Central memory CD8-positive, alpha-beta T cell (primary cell): ENCODE results near the gene SPATS2L.
"Not testable (repeated sequence)": the region's sequence is repeated elsewhere in the genome, so short reads cannot be mapped to it uniquely, and the experiment has no call there.

Experiments used
- ATAC-seq: fragments of 150-1000 bp; cut with Tn5 transposase; replicated peaks from 2 replicates; pipeline ENCODE4 v1.10.0; 2022; ENCODE audit warnings: mild to moderate bottlenecking, moderate FRiP score, moderate number of reproducible peaks; ENCODE audit not compliant: poor library complexity, severe bottlenecking; ENCODE audit errors: extremely low read depth
- DNase-seq, 2 donors: peaks; one replicate each; pipeline ENCODE4 v3.0.0; 2021; ENCODE audit warnings: low spot score in 2 of 2
- H3K27ac Mint-ChIP-seq: one replicate; pipeline ENCODE4 v1.8.0; 2022; ENCODE audit warnings: low read depth, mild to moderate bottlenecking, moderate library complexity, mixed read lengths
- H3K27me3 Mint-ChIP-seq: one replicate; pipeline ENCODE4 v1.8.0; 2022; ENCODE audit warnings: mixed read lengths
- H3K36me3 Mint-ChIP-seq: one replicate; pipeline ENCODE4 v1.8.0; 2022; ENCODE audit warnings: mild to moderate bottlenecking, moderate library complexity, mixed read lengths; ENCODE audit not compliant: insufficient read depth
- H3K4me1 Mint-ChIP-seq: one replicate; pipeline ENCODE4 v1.8.0; 2022; ENCODE audit warnings: mixed read lengths
- H3K4me3 Mint-ChIP-seq: one replicate; pipeline ENCODE4 v1.8.0; 2022; ENCODE audit warnings: mild to moderate bottlenecking, moderate library complexity, mixed read lengths
- H3K9me3 Mint-ChIP-seq: one replicate; pipeline ENCODE4 v1.8.0; 2022; ENCODE audit warnings: mixed read lengths

The SPATS2L gene

DNA sequence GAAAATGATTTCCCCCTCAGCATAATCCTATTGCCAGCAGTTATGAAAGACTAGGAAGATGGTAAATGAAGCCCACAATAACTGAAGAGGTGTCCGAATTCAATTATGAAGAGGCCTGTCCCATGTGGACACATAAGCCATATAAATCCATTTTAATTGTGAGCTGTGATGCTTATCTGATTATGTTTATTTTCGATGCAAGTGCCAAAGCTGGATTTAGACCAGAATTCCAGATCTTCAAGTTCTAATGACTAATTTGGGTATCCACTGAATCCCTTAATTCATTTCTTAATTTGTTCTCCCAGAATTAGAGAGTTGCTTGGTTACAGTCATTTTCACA, 24.5 kb downstream of the SPATS2L start:
- no peaks in the 10 kb centered on the region for H3K4me1 Mint-ChIP-seq
- H3K9me3 Mint-ChIP-seq: no peaks in the 10 kb centered on the region
- H3K36me3 Mint-ChIP-seq: peaks cover 2% of the 10 kb centered on the region
- no peaks in the 10 kb centered on the region for H3K27me3 Mint-ChIP-seq
- no peak for ATAC-seq
- no peak overlapping the region for H3K27ac Mint-ChIP-seq
- no peak overlapping the region for H3K4me3 Mint-ChIP-seq
- no peak for DNase-seq

DNA sequence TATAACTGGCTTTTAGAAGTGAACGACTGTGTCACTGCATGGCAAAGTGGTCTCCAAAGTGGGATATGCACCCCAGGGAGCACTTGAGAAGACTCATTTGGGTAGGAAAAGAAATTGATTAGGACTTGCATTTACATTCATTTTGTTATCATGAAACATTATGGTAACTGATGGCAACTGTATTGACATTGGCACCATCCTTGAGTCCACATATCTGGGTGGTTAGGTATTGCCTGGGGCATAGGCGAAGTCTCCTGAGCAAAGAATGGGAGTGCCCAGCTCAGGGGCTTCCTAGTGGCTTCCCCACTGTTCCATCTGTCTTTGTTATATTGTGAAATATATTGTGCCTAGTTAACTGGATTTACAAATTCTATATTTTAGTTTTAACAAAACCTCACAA, 29.2 kb downstream of the SPATS2L start:
- no peak for DNase-seq
- no peak for ATAC-seq
- H3K4me1 Mint-ChIP-seq: no peaks in the 10 kb centered on the region
- H3K27me3 Mint-ChIP-seq: no peaks in the 10 kb centered on the region
- H3K4me3 Mint-ChIP-seq: no peak overlapping the region
- H3K9me3 Mint-ChIP-seq: no peaks in the 10 kb centered on the region
- H3K27ac Mint-ChIP-seq: no peak overlapping the region
- no peaks in the 10 kb centered on the region for H3K36me3 Mint-ChIP-seq

DNA sequence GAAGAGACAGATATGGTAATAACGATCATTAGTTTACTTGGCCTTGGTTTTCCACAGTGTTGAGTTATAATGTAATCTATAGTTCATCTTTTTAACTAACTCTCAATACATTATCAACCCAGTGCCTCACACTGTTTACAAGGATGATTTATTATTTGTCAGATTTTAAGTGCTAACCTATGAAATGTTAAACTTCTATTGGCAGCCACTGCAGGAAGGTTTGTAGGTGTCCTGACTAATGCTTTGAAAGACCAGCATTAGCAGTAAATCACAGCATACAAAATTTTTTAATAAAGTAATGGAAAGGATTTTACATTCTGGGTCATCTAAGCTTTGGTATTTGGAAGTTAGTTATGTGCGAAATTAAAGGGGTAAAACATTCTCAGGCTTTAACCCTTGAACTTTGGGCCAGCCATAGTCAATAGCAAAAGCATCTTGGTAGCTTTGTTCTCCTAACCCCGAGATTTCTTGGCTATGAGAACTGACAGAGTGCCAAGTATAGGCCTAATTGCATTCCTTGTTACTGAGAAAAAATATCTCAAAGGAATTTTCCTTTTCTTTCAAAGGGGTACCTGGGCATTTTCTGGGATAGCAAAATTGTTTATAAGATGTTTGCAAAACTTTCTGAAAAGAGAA, 30.6 kb downstream of the SPATS2L start:
- Mint-ChIP-seq H3K27ac (no peak overlapping the region), H3K4me1 (no peaks in the 10 kb centered on the region), H3K4me3 (no peak overlapping the region), H3K36me3 (no peaks in the 10 kb centered on the region), H3K27me3 (no peaks in the 10 kb centered on the region), H3K9me3 (no peaks in the 10 kb centered on the region)
- ATAC-seq: no peak
- DNase-seq: no peak

DNA sequence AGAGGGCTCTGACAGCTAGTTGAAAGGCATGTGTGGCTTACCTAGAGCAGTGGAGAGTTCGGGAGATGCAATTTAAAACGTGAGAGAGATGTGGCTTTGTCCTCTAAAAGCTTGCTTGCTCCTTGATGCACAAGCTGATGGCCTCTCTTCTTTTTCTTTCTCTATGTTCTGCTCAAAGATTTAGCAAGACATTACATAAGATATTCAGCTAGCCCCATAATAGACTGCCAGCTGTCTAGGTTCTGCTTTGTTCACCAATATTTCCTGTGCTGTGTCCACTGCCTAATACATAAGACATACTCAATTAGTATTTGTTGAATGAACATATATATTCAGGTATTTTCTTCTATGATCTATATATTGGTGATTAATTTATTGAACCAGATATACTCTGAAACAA, 31.1 kb downstream of the SPATS2L start:
- no peaks in the 10 kb centered on the region for H3K4me1 Mint-ChIP-seq
- no peaks in the 10 kb centered on the region for H3K9me3 Mint-ChIP-seq
- DNase-seq: no peak
- no peak overlapping the region for H3K4me3 Mint-ChIP-seq
- ATAC-seq: no peak
- no peaks in the 10 kb centered on the region for H3K27me3 Mint-ChIP-seq
- no peak overlapping the region for H3K27ac Mint-ChIP-seq
- no peaks in the 10 kb centered on the region for H3K36me3 Mint-ChIP-seq

DNA sequence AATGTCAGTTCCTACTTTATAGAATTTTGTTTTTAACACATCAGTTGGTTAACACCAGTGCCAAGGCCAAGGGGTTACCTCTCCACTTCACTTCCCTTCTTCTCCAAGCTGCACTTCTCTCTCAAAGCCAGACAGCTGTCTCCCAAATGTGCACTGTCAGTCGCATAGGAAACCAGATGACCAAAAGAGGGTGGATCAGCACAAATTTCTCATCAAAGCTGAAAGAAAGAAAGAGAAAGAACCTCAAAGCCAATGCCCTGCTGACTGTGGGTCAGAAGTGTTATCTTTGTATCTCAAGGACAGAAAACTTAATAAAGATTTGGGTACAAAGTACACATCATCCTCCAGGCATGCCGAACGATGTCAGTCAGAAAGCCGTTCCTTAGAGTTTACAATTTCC, 32.2 kb downstream of the SPATS2L start:
- Mint-ChIP-seq H3K27me3 (no peaks in the 10 kb centered on the region), H3K27ac (no peak overlapping the region), H3K4me1 (no peaks in the 10 kb centered on the region), H3K4me3 (no peak overlapping the region), H3K36me3 (no peaks in the 10 kb centered on the region), H3K9me3 (no peaks in the 10 kb centered on the region)
- DNase-seq (no peak), ATAC-seq (no peak)

DNA sequence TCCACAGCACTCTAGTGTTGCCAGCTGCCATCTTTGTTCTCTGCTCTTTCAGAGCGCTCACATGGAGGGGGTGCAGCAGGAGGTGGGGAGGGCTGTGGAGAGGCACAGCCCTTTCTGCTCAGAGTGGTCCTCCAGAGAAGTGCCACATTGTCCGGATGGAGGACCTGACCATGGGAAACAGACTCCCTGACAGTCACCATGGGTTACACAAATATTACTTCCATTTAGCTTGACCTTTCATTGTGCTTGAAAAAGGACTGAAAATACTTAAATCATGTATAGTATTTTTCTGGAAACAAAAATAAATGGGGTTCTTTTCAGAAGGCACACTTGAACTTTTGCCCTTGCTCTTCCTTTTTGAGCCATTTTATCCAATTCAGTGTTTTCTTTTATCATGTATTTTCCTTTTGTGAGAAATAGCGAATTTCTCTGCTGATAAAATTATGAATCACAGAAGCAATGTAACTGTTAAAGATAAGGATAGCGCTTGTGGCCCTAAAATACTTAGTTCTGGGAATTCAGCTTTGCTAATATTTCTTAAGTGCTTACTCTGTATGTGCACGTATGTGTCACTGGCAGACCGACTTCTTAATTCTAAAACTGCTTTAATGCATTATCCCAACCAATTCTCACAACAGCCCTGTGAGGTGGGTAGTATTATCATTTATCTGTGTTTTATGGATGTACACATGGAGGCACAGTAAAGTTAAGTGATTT, 34.2 kb downstream of the SPATS2L start:
- H3K27me3 Mint-ChIP-seq: no peaks in the 10 kb centered on the region

DNA sequence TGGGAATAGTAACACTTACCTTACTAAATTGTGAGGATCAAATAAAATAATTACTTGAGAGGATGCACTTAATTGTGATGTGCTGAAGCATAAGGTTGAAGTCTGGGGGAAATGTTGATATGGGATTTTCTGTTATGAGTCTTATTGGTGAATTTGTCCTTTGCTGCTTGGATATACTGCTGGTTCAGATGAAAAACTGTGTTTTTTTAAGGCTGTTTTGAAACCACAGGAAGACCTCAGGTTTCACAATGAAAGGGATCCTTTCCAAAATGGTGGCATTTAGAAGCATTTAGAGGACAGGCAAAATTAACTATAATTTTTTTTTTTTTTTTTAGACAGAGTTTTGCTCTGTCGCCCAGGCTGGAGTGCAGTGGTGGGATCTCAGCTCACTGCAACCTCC, 34.9 kb downstream of the SPATS2L start:
- DNase-seq (no peak), ATAC-seq (no peak)
- Mint-ChIP-seq H3K4me1 (no peaks in the 10 kb centered on the region), H3K27ac (no peak overlapping the region), H3K4me3 (no peak overlapping the region), H3K36me3 (no peaks in the 10 kb centered on the region), H3K27me3 (no peaks in the 10 kb centered on the region), H3K9me3 (no peaks in the 10 kb centered on the region)

More for the DNA sequence above, 34.2 kb downstream of the SPATS2L start:
- Mint-ChIP-seq H3K9me3 (no peaks in the 10 kb centered on the region), H3K4me1 (no peaks in the 10 kb centered on the region), H3K36me3 (no peaks in the 10 kb centered on the region), H3K27ac (no peak overlapping the region), H3K4me3 (no peak overlapping the region)
- ATAC-seq (no peak), DNase-seq (no peak)

DNA sequence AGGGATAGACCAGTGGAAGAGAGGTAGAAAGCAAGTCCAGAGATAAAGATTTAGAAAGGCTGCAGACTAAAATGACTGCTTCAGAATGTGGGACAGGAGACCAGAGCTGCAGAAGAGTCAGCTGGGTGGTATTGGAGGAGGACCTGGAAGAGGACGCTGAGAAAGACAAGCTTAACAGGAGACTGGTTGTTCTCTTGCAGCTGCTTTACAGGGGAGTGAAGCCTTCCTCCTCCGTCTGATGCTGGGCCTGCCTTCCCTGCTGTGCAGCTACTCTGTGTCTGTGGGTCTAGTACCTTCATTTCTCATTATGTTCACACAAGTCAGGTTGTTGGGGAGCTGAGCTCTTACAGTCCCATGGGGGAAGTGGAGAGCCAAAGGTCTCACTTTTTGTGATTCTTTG, 35.7 kb downstream of the SPATS2L start:
- H3K4me3 Mint-ChIP-seq: no peak overlapping the region
- H3K27me3 Mint-ChIP-seq: no peaks in the 10 kb centered on the region
- DNase-seq: no peak
- ATAC-seq: no peak
- no peaks in the 10 kb centered on the region for H3K36me3 Mint-ChIP-seq
- no peaks in the 10 kb centered on the region for H3K9me3 Mint-ChIP-seq
- H3K4me1 Mint-ChIP-seq: no peaks in the 10 kb centered on the region
- no peak overlapping the region for H3K27ac Mint-ChIP-seq

DNA sequence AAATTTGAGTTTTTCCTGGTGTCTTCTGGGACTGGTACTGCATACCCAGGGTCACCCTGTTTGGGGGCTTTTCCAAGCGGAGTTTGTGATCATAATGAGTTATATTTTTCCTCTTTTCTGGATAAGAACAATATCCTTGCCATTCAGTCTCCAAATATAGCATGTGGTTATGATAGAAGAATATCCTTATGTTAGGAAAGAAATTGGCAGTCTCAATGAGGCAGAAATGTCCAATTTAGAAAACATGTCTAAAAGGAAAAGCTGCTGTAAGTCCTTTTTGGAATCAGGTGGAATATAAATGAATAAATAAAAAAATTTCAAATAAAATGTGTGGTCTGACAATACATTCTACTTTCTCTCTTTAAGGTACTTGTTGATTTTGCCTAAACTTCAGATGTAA, 36.2 kb downstream of the SPATS2L start:
- Mint-ChIP-seq H3K27me3 (no peaks in the 10 kb centered on the region), H3K9me3 (no peaks in the 10 kb centered on the region), H3K4me1 (no peaks in the 10 kb centered on the region), H3K36me3 (no peaks in the 10 kb centered on the region), H3K27ac (no peak overlapping the region), H3K4me3 (no peak overlapping the region)
- DNase-seq (no peak), ATAC-seq (no peak)

DNA sequence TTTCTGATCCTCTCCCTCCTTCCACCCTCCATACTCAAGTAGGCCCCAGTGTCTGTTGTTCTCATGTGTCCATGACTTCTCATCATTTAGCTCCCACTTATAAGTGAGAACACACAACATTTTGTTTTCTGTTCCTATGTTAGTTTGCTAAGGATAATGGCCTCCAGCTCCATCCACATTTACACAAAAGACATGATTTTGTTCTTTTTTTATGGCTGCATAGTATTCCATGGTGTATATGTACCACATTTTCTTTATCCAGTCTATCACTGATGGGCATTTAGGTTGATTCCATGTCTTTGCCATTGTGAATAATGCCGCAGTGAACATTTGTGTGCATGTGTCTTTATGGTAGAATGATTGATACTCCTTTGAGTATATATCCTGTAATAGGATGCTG, 37.7 kb downstream of the SPATS2L start:
- H3K4me3 Mint-ChIP-seq, H3K27ac Mint-ChIP-seq, H3K27me3 Mint-ChIP-seq, ATAC-seq, H3K4me1 Mint-ChIP-seq, DNase-seq, H3K9me3 Mint-ChIP-seq, H3K36me3 Mint-ChIP-seq: not testable (repeated sequence)

DNA sequence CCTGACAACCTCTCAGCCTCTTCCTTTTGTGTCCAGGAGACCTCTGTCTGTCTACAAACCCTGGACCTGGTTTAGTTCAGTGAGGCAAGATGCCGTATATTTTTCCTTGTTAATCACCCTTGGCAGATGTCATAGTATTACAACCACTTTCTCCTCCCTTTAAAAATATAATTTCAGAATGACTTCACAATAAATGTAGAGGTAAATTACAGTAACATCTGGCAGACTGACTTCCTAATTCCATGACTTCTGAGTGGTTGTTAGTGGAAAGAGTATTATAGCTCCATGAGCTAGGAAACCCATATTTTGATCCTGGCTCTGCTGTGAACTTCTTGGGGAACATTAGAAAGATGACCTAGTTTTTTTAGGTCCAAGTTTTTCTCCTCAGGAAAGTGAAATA, 39.5 kb downstream of the SPATS2L start:
- ATAC-seq: no peak
- Mint-ChIP-seq H3K4me3 (no peak overlapping the region), H3K27ac (no peak overlapping the region), H3K4me1 (no peaks in the 10 kb centered on the region), H3K9me3 (no peaks in the 10 kb centered on the region), H3K36me3 (peaks cover 2% of the 10 kb centered on the region), H3K27me3 (no peaks in the 10 kb centered on the region)
- DNase-seq: no peak

DNA sequence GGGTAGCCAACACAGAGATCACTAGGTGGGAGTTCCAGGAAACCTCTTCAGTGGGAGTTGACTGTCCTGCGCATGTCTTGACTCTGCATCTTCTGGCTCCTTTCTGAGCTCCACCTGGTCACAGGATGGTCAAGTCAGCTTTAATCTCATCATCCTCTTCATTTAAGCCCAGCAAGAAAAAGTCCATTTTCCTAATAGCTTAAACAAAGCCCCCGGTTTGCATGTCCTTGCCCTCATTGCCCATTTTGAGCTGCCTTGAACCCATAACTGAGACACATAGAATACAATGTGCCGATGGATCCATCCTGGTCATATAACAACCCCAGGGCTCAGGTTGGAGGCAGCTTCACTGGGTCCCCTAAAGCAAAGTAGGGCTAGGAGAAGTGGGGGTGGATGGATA, 40.8 kb downstream of the SPATS2L start:
- H3K36me3 Mint-ChIP-seq: peaks cover 2% of the 10 kb centered on the region
- H3K27me3 Mint-ChIP-seq: no peaks in the 10 kb centered on the region
- DNase-seq (no peak), ATAC-seq (no peak)
- no peaks in the 10 kb centered on the region for H3K4me1 Mint-ChIP-seq
- no peak overlapping the region for H3K4me3 Mint-ChIP-seq
- no peak overlapping the region for H3K27ac Mint-ChIP-seq
- no peaks in the 10 kb centered on the region for H3K9me3 Mint-ChIP-seq

DNA sequence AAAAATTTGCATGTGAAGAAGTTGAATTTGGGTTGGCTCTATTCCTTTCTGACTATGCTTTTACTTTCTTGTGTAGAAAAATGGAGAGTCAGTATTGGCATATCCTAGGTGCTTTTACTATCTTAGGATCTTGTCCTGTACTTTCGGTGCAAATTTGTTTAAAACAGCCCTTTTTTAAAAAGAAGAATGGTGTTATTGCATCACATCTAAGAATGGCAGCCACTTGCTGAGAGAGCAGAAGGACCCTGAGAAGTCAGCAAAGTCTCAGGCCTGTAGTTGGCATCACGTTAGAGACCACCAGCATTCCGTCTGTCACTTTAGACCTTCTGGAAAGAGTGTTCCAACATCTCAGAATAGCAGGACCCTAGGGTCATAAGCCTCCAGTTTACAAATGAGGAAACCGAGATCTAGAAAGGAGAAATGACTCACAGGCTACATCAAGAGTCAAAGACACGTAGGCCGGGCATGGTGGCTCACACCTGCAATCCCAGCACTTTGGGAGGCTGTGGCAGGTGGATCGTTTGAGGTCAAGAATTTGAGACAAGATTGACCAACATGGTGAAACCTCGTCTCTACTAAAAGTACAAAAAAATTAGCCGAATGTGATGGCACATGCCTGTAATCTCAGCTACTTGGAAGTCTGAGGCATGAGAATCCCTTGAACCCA, 42.5 kb downstream of the SPATS2L start:
- H3K27ac Mint-ChIP-seq: no peak overlapping the region
- H3K9me3 Mint-ChIP-seq: no peaks in the 10 kb centered on the region
- no peak for ATAC-seq
- no peak overlapping the region for H3K4me3 Mint-ChIP-seq
- H3K4me1 Mint-ChIP-seq: no peaks in the 10 kb centered on the region
- no peaks in the 10 kb centered on the region for H3K27me3 Mint-ChIP-seq
- DNase-seq: no peak
- H3K36me3 Mint-ChIP-seq: peaks cover 2% of the 10 kb centered on the region
